Lung (tissue), 16 donors: ENCODE measurements around the gene U2SURP. TPM values are rescaled to one million over a fixed set of nuclear protein-coding genes. Genes with fewer than 3 reads are reported as not detected.

Source experiments
- ATAC-seq: fragments of 200-7000 bp; cut with Tn5 transposase; one replicate; pipeline ENCODE4 v1.9.1; 2020; ENCODE audit warnings: moderate number of reproducible peaks; ENCODE audit not compliant: insufficient read depth, low FRiP score
- DNase-seq, 3 donors: peaks; one replicate each; pipeline ENCODE4 v3.0.0-alpha.2; 2013 to 2017
- H3K27ac ChIP-seq, 2 donors: one replicate each; pipeline ENCODE4 v1.5.1; 2013; ENCODE audit warnings: mild to moderate bottlenecking in 2 of 2, moderate library complexity in 2 of 2, control low read depth in 1 of 2, inconsistent platforms in 1 of 2, low read depth in 1 of 2, low read length in 1 of 2
- H3K27me3 ChIP-seq, 3 donors: one replicate each; pipeline ENCODE4 v1.5.1; 2013; ENCODE audit warnings: low read length in 2 of 3; ENCODE audit not compliant: control insufficient read depth in 3 of 3, insufficient read depth in 3 of 3
- H3K36me3 ChIP-seq, 4 donors: one replicate each; pipeline ENCODE4 v1.5.1; 2013; ENCODE audit warnings: low read length in 4 of 4, mild to moderate bottlenecking in 1 of 4, moderate library complexity in 1 of 4; ENCODE audit not compliant: control insufficient read depth in 4 of 4, insufficient read depth in 4 of 4
- H3K4me1 ChIP-seq, 5 donors: one replicate each; pipeline ENCODE4 v1.5.1; 2013; ENCODE audit warnings: low read length in 5 of 5, mild to moderate bottlenecking in 2 of 5, moderate library complexity in 1 of 5; ENCODE audit not compliant: control insufficient read depth in 5 of 5, insufficient read depth in 5 of 5
- H3K4me3 ChIP-seq: one replicate; pipeline ENCODE4 v1.5.1; 2013; ENCODE audit warnings: mild to moderate bottlenecking, control low read depth, moderate library complexity
- H3K9ac ChIP-seq, 2 donors: one replicate each; pipeline ENCODE4 v1.5.1; 2013; ENCODE audit warnings: low read length in 2 of 2, control low read depth in 1 of 2; ENCODE audit not compliant: insufficient read depth in 1 of 2
- H3K9me3 ChIP-seq, 4 donors: one replicate each; pipeline ENCODE4 v1.5.1; 2013; ENCODE audit warnings: low read length in 3 of 4, mild to moderate bottlenecking in 1 of 4, moderate library complexity in 1 of 4; ENCODE audit not compliant: control insufficient read depth in 4 of 4, insufficient read depth in 3 of 4
- CTCF ChIP-seq: IDR thresholded peaks from 2 replicates; pipeline ENCODE4 v1.5.1; 2012; ENCODE audit warnings: mild to moderate bottlenecking; ENCODE audit errors: control extremely low read depth, extremely low read depth
- WGBS, 2 donors: extraction: QIAGEN DNeasy Blood & Tissue Kit; methylation state at CpG; one replicate each; pipeline ENCODE4 v1.1.7; 2013; 5-methylcytosine and 5-hydroxymethylcytosine counted together
- long read RNA-seq, 5 donors: transcript quantifications; one replicate each; lab custom pipeline, GENCODE V29; 2026
- polyA plus RNA-seq, 2 donors: library from polyadenylated mRNA; stranded (reverse); fragments of 200-250 nt; gene quantifications; one replicate each; pipeline ENCODE4 v1.2.1, GENCODE V29; 2013
- total RNA-seq, 2 donors: library from RNA; depleted of rRNA in 1 of 2; stranded (reverse); fragments of >200 nt in 1 of 2; gene quantifications; one replicate each; pipeline ENCODE4 v1.2.1, GENCODE V29; 2014 to 2021
- donor health status: control.
- donor health status: control.
- donor health status: Bipolar disorder and iron deficiency.
- donor health status: healthy.
- donor health status: DM: yes; HTN: yes; CAD: no.

Gene U2SURP
- 100 to 1,000 TPM in 1 of 2 donors, 10 to 100 TPM in 1; 59.2 to 167 TPM for total RNA-seq
- polyA plus RNA-seq: 10 to 100 TPM; 25.7 to 33.2 TPM
- long read RNA-seq, donor 1, full-length matches to known transcripts: 23 of 38 reads
- long read RNA-seq, donor 1, partial matches to known transcripts: 15 of 38 reads
- long read RNA-seq, donor 1, other reads (novel, unspliced or antisense): 0 of 38 reads
- long read RNA-seq, donor 2, partial matches to known transcripts: 0 of 6 reads
- long read RNA-seq, donor 2, other reads (novel, unspliced or antisense): 0 of 6 reads
- long read RNA-seq, donor 3, transcript U2SURP-215 (6 exons, 588 nt): major isoform, 20 of 22 reads
- long read RNA-seq, donor 3, partial matches to known transcripts: 0 of 22 reads
- long read RNA-seq, donor 3, other reads (novel, unspliced or antisense): 0 of 22 reads
- long read RNA-seq, donor 4, partial matches to known transcripts: 13 of 16 reads
- long read RNA-seq, donor 4, other reads (novel, unspliced or antisense): 0 of 16 reads
- long read RNA-seq, donor 5, transcript U2SURP-215 (6 exons, 588 nt): major isoform, 21 of 55 reads
- long read RNA-seq, donor 5, partial matches to known transcripts: 28 of 55 reads
- long read RNA-seq, donor 5, other reads (novel, unspliced or antisense): 0 of 55 reads

GRCh38 chr3:143001369-143002082 lies at the start of gene U2SURP:
Gene U2SURP, plus strand, starts transcription at chr3:143001570. Its CDS starts 59 bp downstream, at chr3:143001629.
- DNase-seq (peak; percentile 98 to 99 (median 99)), ATAC-seq (peak; percentile 98)
- Histone ChIP-seq H3K27ac (peak within 1 kb of the TSS; percentile 95 to 99), H3K9me3 (no peaks in the 10 kb centered on the region), H3K9ac (peak within 1 kb of the TSS; percentile 97 to 99), H3K36me3 (peaks cover 0 to 6% (median 0%) of the 10 kb centered on the region in 4 donors), H3K4me3 (peak within 1 kb of the TSS; percentile 97), H3K27me3 (no peaks in the 10 kb centered on the region), H3K4me1 (peaks cover 0 to 17% (median 11%) of the 10 kb centered on the region in 5 donors)
- 0% methylated on average over 55 of the region's 55 CpGs for WGBS, 2 donors
- TF ChIP-seq CTCF: no peak

GRCh38 chr3:142951794-142952193 lies 49.6 kb upstream of the U2SURP start:
- WGBS, 2 donors: 94 to 95% methylated on average over 2 of the region's 2 CpGs
- DNase-seq (no peak), ATAC-seq (no peak)
- H3K36me3 ChIP-seq: no peaks in the 10 kb centered on the region
- no peak overlapping the region for H3K4me3 ChIP-seq
- H3K27ac ChIP-seq: no peak overlapping the region
- peaks cover 0 to 6% (median 0%) of the 10 kb centered on the region in 4 donors for H3K9me3 ChIP-seq
- no peak overlapping the region for H3K9ac ChIP-seq
- no peak for TF ChIP-seq CTCF
- peaks cover 0 to 11% (median 8%) of the 10 kb centered on the region in 3 donors for H3K27me3 ChIP-seq
- H3K4me1 ChIP-seq: peaks cover 0 to 12% (median 4%) of the 10 kb centered on the region in 5 donors

- H3K4me3 ChIP-seq: no peak overlapping the region
- no peak overlapping the region for H3K9ac ChIP-seq
- H3K4me1 ChIP-seq: peaks cover 0 to 12% (median under 1%) of the 10 kb centered on the region in 5 donors
- no peaks in the 10 kb centered on the region for H3K36me3 ChIP-seq
- H3K9me3 ChIP-seq: peaks cover 0 to 1% (median 0%) of the 10 kb centered on the region in 4 donors
- ATAC-seq: no peak
- TF ChIP-seq CTCF: no peak
- H3K27me3 ChIP-seq: peaks cover 0 to 4% (median 4%) of the 10 kb centered on the region in 3 donors
- peak overlapping the region; percentile 5 to 16 for H3K27ac ChIP-seq
- no peak for DNase-seq
- WGBS, 2 donors: 75 to 86% methylated on average over 8 of the region's 8 CpGs
Measured at GRCh38 chr3:142952272-142953193, 48.8 kb upstream of the U2SURP start.
